ENCODE results near the gene LSS. TPM values are rescaled to one million over a fixed set of nuclear protein-coding genes. Genes with fewer than 3 reads are reported as not detected.
"Not testable (repeated sequence)": the region's sequence is repeated elsewhere in the genome, so short reads cannot be mapped to it uniquely, and the experiment has no call there.

LSS gene
- total and polyA plus RNA-seq, 8 donors, result 16.1 to 34.1 (median 25.2) TPM

- FAIRE-seq (no peak), ATAC-seq (no peak)
Measured at GRCh38 chr21:46202592-46203202, 25.9 kb downstream of the LSS start.

GRCh38 chr21:46200877-46201803 lies 27.4 kb downstream of the LSS start:
- DNase-seq; H3K27me3 ChIP-seq; H3K4me3 ChIP-seq; H3K27ac ChIP-seq; FAIRE-seq; H3K9me3 ChIP-seq; H3K4me1 ChIP-seq; ATAC-seq; intact Hi-C loops (cut with DNase I): not testable (repeated sequence)
- WGBS, 2 donors, result 85 to 86% methylated on average over 2 to 3 of the region's 8 CpGs
- peaks cover 0 to 26% (median under 1%) of the 10 kb centered on the region in 3 donors for H3K36me3 ChIP-seq

More at GRCh38 chr21:46202592-46203202, 25.9 kb downstream of the LSS start:
- no peak for TF ChIP-seq CTCF (IDR thresholded peaks at IDR 0.05)
- no peaks in the 10 kb centered on the region for H3K4me1 ChIP-seq
- 92 to 94% methylated on average over 6 of the region's 6 CpGs for WGBS, 2 donors
- no peak for DNase-seq
- H3K9me3 ChIP-seq, result no peaks in the 10 kb centered on the region
- H3K27me3 ChIP-seq, result no peaks in the 10 kb centered on the region
- intact Hi-C loops (cut with DNase I), result no loop called here
- H3K4me3 ChIP-seq, result no peak overlapping the region
- peaks cover 0 to 22% (median 11%) of the 10 kb centered on the region in 3 donors for H3K36me3 ChIP-seq
- H3K27ac ChIP-seq, result no peak overlapping the region

- intact Hi-C loops (cut with DNase I), result no loop called here
- no peak overlapping the region for H3K27ac ChIP-seq
- DNase-seq, result no peak
- FAIRE-seq, result no peak
- no peak for TF ChIP-seq CTCF (IDR thresholded peaks at IDR 0.05)
- H3K36me3 ChIP-seq, result peaks cover 0 to 28% (median 0%) of the 10 kb centered on the region in 3 donors
- WGBS, 2 donors, result 78 to 86% methylated on average over 13 of the region's 13 CpGs
- ATAC-seq, result no peak
- no peaks in the 10 kb centered on the region for H3K9me3 ChIP-seq
- no peaks in the 10 kb centered on the region for H3K4me1 ChIP-seq
- H3K4me3 ChIP-seq, result no peak overlapping the region
- no peaks in the 10 kb centered on the region for H3K27me3 ChIP-seq
Measured at GRCh38 chr21:46199436-46200373, 28.9 kb downstream of the LSS start.

GRCh38 chr21:46196733-46197132 lies 31.8 kb downstream of the LSS start:
- Histone ChIP-seq H3K27me3 (no peaks in the 10 kb centered on the region), H3K4me3 (no peak overlapping the region), H3K4me1 (no peaks in the 10 kb centered on the region), H3K27ac (no peak overlapping the region), H3K36me3 (peaks cover 0 to 39% (median 6%) of the 10 kb centered on the region in 3 donors), H3K9me3 (no peaks in the 10 kb centered on the region)
- intact Hi-C loops (cut with DNase I), result no loop called here
- FAIRE-seq, result no peak
- no peak for DNase-seq
- 85 to 94% methylated on average over 20 of the region's 20 CpGs for WGBS, 2 donors
- ATAC-seq, result no peak
- no peak for TF ChIP-seq CTCF (IDR thresholded peaks at IDR 0.05)

Data from pancreas (tissue), 10 donors.